HG03558 (cell line): Measurements from ENCODE around the gene WSCD2.

Experiments
- ATAC-seq: cut with Tn5 transposase; IDR thresholded peaks from one replicate; pipeline ENCODE4 v1.9.1; 2021; ENCODE audit warnings: moderate number of reproducible peaks; ENCODE audit not compliant: unreplicated experiment; ENCODE audit errors: extremely low read depth

WSCD2 gene

GRCh38 chr12:108106599-108106998, 22.5 kb upstream of the WSCD2 start:
- ATAC-seq, result no peak

DNA sequence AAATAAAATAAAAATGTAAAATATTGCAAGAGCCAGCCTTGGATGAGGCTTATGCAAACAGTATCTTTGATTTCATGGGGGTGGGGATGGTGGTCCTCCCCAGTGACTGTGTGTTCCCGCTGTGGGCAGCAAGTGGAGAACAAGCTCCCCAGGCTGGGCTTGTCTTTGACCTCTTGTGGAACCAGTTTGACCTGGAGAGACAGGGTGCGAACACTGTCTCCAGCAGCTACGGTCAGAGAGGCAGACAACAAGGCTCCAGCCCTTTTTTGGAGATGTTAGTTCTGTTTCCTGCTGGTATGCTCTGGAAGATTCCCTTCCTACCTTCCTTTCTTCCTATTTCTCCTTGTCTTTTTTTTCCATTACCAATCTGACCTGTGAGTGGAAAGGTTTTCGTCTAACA, 21.8 kb upstream of the WSCD2 start:
- ATAC-seq, result no peak

DNA sequence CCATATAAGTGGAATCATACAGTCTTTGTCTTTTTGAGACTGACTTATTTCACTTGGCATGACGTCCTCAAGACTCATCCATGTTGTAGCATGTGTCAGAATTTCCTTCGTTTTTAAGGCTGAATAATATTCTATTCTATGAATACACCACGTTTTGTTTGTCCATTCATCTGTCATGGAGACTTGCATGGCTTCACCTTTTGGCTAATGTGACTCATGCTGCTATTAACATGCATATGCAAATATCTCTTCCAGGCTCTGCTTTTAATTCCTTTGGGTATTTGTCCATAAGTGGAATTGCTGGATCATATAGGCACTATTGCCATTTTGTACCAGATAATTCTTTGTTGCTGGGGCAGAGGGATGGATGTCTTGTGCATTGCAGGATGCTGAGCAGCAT, 19.6 kb upstream of the WSCD2 start:
- ATAC-seq, result no peak

GRCh38 chr12:108109954-108110353, 19.1 kb upstream of the WSCD2 start:
- no peak for ATAC-seq

DNA sequence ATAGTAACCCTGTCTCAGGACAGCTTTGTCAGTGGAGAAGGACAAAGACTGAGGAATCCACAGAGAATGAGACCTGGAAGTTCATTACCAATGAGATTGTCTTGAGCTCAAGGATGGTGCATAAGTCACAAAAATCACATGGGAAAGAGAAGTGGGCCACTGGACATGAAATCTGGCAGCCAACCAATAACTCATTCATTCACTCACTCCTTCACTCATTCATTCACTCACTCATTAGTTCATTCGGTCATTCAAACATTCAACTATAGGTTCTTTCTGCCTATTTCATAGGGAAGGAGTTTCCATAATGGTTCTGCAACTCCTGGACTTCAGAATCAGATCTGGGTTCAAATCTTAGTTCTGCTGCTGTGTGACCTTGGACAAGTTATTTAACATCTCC, 18.2 kb upstream of the WSCD2 start:
- ATAC-seq, result no peak

DNA sequence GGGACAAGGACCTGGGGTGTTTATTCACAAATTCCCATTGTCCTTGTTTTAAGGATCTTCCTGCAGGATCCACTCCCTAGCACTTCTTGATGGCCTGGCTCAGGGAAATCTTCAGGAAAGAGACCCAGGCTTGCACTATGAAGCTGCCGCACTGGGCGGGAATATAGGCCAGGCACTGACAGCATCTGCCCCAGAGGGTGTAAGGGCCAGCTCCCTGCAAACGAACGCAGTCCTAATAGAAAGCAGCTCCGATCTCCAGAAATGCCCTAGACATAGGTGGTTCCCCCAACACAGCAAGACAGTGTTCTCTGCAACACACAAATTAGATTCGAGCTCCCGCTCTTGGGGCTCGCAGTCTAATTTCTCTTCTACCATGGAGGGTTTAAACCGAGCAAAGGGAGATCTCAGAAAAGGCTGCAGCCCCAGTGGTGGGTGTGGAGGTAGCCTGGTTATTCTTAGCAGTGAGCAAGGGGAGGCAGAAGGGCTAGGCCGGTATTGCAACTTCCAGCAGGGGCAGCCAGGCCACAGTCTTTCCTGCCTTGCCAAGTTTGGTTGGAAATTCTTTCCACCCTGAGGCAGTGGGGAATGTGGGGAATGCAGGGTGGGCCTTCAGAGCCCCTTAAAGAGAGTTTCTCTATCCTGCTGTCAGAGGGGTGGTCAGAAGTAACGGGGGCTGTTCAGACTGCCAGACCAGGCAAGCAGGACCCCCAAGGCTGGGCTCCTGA, 16.1 kb upstream of the WSCD2 start:
- no peak for ATAC-seq

DNA sequence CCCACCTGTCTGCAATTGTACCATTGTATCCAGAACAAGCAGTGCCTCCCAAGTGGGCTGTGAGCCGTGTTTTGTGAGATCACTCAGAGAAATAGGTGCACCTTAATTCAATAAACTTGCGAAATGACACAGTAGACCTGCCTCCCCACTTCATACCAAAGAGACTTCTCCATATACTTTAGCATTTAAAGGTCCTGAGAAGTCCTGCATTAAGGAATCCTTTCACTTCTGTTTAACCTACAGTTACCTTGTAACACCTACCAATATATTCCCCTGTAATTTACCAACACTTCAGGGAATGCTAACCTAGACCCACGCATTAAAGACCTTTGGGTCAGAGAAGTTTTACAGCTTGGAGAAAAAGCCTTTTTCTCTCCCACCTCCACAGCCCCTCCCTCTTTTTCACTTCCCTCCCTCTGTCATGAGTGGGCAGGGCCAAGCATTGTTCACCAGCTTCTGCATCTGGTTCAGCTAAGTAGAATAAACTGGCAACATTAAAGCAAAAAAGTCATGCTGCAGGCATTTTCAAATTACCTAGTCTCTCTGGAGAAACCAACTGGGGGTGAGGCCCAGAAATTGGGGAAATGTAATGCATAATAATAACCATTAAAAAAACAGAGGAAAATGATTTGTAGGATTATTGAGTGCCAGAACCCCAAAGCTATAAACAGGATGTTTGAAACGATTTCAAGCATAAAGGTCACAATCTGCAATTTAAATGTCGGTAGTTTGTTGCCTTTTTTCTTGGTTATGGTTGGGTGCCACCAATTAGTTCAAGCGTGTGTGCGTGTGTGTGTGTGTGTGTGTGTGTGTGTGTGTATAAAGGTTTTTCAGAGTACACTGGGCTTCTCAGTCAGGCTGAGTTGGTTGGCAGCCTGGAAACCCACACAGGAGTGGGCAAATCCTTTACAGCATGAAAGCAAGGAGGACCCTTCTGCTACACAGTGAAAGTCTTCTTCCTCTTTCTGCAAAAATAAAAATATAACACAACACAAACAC, 13.7 kb upstream of the WSCD2 start:
- ATAC-seq, result no peak

DNA sequence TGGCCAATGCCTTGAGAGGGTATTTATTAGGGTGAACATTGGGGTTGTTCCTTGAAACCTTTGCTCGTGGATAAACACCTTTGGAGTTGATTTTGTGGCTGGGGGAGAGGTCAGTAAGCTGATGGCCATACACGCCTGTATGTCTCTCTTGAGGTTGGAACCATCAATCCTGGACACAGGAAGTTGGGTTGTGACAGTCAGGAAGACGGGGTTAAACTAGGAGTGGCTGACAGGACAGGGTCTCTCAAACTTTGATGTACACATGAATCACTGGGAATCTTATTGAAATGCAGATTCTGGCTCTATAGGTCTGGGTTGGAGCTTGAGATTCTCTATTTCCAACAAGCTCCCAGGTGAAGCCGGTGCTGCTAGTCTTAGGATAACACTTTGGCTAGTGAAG, 12.8 kb upstream of the WSCD2 start:
- no peak for ATAC-seq

DNA sequence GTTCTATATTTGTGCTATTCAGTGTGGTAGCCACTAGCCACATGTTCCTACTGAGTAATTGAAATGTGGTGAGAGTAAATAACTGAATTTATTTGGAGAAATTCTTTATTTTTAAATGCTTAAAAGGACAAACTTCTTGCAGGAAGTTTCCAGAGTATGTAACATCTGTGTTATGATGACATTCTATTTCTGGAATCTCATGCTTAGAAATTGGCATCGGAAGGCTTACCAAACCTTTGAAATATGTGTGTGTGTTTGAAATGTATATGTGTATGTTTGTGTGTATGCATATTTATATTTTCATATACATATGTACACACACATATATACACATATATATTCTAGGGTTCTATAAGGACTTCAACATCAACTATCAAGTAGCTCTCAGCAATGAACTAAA, 12.4 kb upstream of the WSCD2 start:
- ATAC-seq, result no peak

- ATAC-seq, result no peak
These were observed 11.8 kb upstream of the WSCD2 start for GRCh38 chr12:108117163-108117849.

DNA sequence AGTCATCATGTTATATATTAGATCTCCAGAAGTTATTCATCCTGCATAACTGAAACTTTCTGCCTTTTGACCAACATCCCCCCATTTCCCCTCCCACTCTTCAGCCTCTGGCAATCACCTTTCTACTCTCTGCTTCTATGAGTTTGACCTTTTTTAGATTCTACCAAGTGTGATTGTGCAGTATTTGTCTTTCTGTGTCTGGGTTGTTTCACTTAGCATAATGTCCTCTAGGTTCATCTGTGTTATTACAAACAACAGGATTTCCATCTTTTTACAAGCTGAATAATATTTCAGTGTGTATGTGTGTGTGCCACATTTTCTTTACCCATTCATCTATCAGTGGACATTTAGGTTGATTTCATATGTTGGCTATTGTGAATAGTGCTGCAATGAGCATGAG, 11.2 kb upstream of the WSCD2 start:
- ATAC-seq, result no peak

- no peak for ATAC-seq
These were observed 9.7 kb upstream of the WSCD2 start for GRCh38 chr12:108119126-108119973.

DNA sequence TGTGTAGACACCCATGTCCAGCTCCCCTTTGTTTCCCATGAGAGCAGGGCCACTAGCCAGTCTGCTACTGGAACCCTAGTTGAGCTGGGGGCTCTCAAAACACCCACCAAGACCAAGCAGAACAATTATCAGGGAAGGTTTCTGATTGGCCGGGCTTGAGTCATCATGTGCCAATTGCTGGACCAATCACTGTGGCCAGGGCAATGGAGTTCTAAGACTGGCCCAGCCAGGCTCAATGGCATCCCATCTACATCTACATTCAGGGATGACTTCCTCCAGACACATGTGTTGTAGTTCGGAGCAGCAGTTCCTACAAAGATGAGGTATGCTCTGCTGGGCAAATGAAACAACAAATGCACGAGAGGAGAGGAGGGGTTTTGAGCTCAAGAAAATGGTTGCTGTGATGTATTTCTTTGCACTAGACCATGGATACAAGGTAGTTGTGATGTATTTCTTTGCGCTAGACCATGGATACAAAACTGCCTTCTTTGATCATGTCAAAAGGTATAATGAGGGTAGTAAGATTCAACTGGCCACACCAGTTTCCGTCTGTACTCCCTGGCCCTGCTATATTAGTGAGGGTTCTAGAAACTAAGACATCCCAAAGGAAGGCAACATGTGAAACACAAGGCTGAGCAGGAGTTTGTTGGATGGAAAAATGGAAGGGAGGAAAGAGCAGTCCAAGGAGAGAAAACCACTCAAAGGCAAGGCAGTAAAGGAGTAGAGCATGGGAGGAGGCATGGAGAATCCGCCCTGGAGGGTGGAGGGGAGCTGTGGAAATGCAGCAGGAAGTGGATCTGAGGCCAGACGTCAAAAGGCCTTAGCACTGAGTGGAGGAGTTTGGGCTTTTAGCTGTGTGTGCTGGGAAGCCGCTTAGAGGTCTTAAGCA, 8.9 kb upstream of the WSCD2 start:
- no peak for ATAC-seq

GRCh38 chr12:108120863-108121165, 8.3 kb upstream of the WSCD2 start:
- ATAC-seq, result no peak

DNA sequence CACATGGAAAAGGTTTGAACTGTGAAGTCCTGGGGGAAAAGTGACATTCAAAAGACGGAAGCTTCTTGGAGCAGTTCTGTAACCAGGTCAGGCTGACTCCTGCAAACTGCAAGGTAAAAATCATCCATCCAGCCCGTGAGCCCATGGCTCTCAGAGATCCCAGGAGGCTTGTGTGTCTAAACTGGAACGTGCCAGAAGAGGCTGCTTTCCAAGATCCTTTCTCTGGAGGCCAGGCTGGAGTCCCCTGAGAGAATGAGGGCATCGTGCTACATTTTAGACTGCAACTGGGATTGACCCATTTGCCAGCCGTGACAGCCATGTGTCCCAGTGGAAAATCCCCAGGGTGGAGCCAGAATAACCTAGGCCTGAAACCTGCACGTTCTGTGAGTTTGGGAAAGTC, 7.8 kb upstream of the WSCD2 start:
- ATAC-seq, result no peak

DNA sequence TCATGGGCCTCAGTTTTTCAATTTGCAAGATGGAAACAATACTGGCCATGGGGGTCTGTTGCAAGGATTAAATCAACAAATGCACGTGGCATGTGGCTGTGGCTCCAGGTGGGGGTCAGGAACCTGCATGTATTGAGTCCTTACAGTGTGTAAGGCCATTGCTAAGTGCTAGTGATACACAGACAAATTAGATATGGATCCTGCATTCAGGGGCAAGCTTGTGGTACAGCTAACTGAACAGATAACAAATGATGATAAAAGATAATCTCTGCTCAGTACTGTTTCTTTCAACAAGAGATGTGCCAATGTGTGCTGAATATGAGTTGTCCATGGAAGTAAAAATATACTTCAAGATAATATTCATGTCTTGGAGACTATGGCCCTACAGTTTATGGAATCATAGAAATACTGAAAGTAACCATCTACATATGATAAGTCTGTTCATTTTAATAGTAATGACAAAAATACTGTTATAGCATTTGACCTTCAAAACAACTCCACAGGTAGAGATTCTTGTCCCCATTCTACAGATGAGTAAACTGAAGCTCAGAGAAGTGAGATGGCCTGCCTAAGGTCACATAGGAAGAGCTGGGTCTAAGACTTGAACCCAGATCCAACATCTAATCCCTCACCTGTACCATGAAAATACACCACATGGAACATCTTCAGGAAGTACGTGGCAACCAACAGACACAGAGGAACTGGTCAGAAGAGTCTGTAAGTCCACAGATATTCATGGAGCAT, 7.2 kb upstream of the WSCD2 start:
- ATAC-seq, result no peak

DNA sequence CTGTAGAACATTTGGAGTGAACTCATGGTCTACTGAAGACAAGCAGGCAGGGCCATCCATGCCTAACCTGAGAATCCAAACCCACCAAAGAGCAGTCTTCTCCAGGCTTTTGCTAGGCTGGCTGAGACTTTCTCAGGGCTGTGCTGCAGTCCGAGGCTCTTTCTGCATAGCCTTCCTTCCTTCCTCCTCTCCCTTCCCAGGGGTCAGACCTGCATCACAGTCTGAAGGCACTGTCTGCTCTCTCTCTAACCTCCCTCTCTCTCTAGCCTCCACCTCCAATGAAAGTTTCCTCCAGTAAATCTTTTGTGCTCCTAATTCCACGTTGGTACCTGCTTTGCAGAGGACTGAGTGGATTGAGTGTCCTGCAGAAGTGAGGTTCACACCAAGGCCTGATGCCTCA, 6.4 kb upstream of the WSCD2 start:
- no peak for ATAC-seq

DNA sequence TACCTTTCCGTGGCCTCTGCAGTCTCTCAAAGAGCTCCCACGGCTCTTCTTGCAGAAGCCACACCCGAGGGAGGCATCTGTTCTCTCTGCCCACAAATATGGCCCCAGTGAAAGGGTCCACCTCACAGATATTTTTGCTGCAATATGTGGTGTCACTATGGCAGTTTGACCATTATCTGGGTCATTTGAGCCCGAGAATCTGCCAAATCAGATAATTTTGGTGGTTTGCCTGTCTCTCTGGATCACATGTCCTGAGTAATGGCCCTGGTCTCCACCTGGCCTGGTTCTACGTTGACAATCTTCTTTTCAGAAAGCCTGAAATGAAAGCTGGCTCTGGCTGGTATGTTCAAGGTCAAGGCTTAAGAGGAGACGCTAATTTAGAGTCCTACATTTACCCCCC, 5.7 kb upstream of the WSCD2 start:
- no peak for ATAC-seq

DNA sequence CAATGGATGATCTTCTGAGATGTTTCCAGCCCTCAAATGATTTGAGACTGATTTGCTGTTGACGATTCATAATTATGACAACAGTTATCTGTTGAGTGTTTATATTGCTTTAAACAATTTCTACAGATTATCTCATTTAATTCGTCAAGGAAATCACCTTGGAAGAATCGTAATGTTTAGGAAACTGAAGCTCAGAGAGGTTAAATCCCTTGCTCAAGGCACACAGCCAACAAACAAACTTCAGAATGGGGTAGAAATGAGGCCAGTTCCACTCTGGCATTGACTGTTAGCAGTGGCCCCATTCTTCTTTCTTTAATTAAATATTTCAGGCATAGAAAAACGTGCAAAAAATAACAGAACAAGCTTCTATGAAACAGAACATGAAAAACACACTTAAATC, 4.0 kb upstream of the WSCD2 start:
- ATAC-seq, result no peak
